Panc1 (cell line): ENCODE results near the gene TOX3. TPM values are rescaled to one million over a fixed set of nuclear protein-coding genes. Genes with fewer than 3 reads are reported as not detected.

ENCODE experiments used
- ATAC-seq: fragments of 200-7000 bp; cut with Tn5 transposase; 2 replicates; pipeline ENCODE4 v1.9.1; 2020; ENCODE audit warnings: mild to moderate bottlenecking, moderate library complexity
- BruUV-seq: library from RNA; stranded (reverse); fragments of 400-500 nt; replicated peaks from 2 replicates; lab custom pipeline; 2021; lab: Mats Ljungman, UMichigan
- CTCF ChIA-PET: fragments of 300-600 bp; sonication (Branson Sonifier 250); formaldehyde crosslinking; loops from one replicate; lab custom pipeline; 2022; ENCODE audit warnings: antibody characterized with exemption; lab: Charles Lee
- POLR2A ChIA-PET: fragments of 300-600 bp; sonication (Branson Sonifier 250); formaldehyde crosslinking; loops from one replicate; lab custom pipeline; 2022; ENCODE audit warnings: antibody characterized with exemption; lab: Charles Lee
- DNase-seq: peaks from one replicate; pipeline ENCODE4 v3.0.0-alpha.2; 2010; ENCODE audit warnings: low read depth, low spot score
- H3K27ac ChIP-seq: 2 replicates; pipeline ENCODE4 v1.5.1; 2011; ENCODE audit warnings: mild to moderate bottlenecking, low read length, inconsistent platforms
- H3K27me3 ChIP-seq: fragments of 200-500 bp; sonication (Bioruptor generic); 2 replicates; pipeline ENCODE4 v1.6.0; 2014; ENCODE audit warnings: low read length, inconsistent platforms; ENCODE audit not compliant: control insufficient read depth, insufficient read depth
- H3K36me3 ChIP-seq: fragments of 200-500 bp; sonication (Bioruptor generic); 2 replicates; pipeline ENCODE4 v1.5.1; 2014; ENCODE audit warnings: inconsistent platforms, mild to moderate bottlenecking, low read length, moderate library complexity; ENCODE audit not compliant: control insufficient read depth, insufficient read depth
- H3K4me1 ChIP-seq: 2 replicates; pipeline ENCODE4 v1.5.1; 2011; ENCODE audit warnings: inconsistent platforms, mild to moderate bottlenecking, low read length, moderate library complexity; ENCODE audit not compliant: control insufficient read depth, insufficient read depth
- H3K4me3 ChIP-seq, 2 experiments: 2 replicates each; pipeline ENCODE4 v1.5.1; 2011 to 2012; ENCODE audit warnings: low read depth in 2 of 2, low read length in 2 of 2, mild to moderate bottlenecking in 2 of 2, inconsistent platforms in 1 of 2, moderate library complexity in 1 of 2
- H3K9me3 ChIP-seq: fragments of 200-500 bp; sonication (Bioruptor generic); 2 replicates; pipeline ENCODE4 v1.5.1; 2014; ENCODE audit warnings: low read depth, mild to moderate bottlenecking, inconsistent platforms, low read length, moderate library complexity; ENCODE audit not compliant: control insufficient read depth, insufficient read depth
- POLR2AphosphoS5 ChIP-seq: IDR thresholded peaks from 2 replicates; pipeline ENCODE4 v1.6.1; 2012; ENCODE audit warnings: mild to moderate bottlenecking, low read depth, low read length, moderate library complexity
- SIN3A ChIP-seq: IDR thresholded peaks from 2 replicates; pipeline ENCODE4 v1.6.1; 2012; ENCODE audit warnings: low read depth, mild to moderate bottlenecking, low read length, moderate library complexity, borderline replicate concordance; ENCODE audit not compliant: insufficient read depth
- TCF7L2 ChIP-seq: IDR thresholded peaks from 2 replicates; pipeline ENCODE4 v1.6.1; 2011; ENCODE audit warnings: mild to moderate bottlenecking, low read depth, low read length, inconsistent platforms
- in situ Hi-C: cut with HindIII; loops from 2 replicates; pipeline ENCODE4 v1.10.0; 2016; ENCODE audit warnings: low sequenced_read_pairs, low pct_unique_long_range_greater_than_20kb
- intact Hi-C: fragments of 100-400 bp; cut with micrococcal nuclease; formaldehyde crosslinking; loops from one replicate; pipeline ENCODE4 v1.10.0; 2022; ENCODE audit not compliant: unreplicated experiment
- total RNA-seq: library from RNA; stranded (reverse); gene quantifications from one replicate; pipeline ENCODE4 v1.2.1, GENCODE V29; 2021; ENCODE audit not compliant: unreplicated experiment
- TF ChIP-seq, protein P1 (sequence below): fragments of 450-650 bp; IDR thresholded peaks from 2 replicates; pipeline ENCODE4 v1.5.1; 2017; ENCODE audit warnings: mild to moderate bottlenecking
- TF ChIP-seq, protein P2 (sequence below), 2 experiments: IDR thresholded peaks; 2 replicates each; pipeline ENCODE4 v1.6.1; 2011 to 2012; ENCODE audit warnings: low read depth in 2 of 2, control low read depth in 1 of 2, low read length in 1 of 2, mild to moderate bottlenecking in 1 of 2, moderate library complexity in 1 of 2; ENCODE audit not compliant: insufficient read depth in 1 of 2

The TOX3 gene
- total RNA-seq, 1 experiment from 2014 or later: 3.4 TPM

GRCh38 chr16:52535076-52535475 is 11.9 kb downstream of the TOX3 start:
- Histone ChIP-seq H3K36me3 (no peaks in the 10 kb centered on the region), H3K27me3 (no peaks in the 10 kb centered on the region), H3K27ac (no peak overlapping the region), H3K4me1 (no peaks in the 10 kb centered on the region), H3K9me3 (no peaks in the 10 kb centered on the region), H3K4me3 (no peak overlapping the region)
- in situ Hi-C loops (no loop called here), intact Hi-C loops (no loop called here)
- CTCF ChIA-PET: no interaction called here
- POLR2A ChIA-PET: no interaction called here
- DNase-seq (no peak), ATAC-seq (no peak)
- no peak for TF ChIP-seq TCF7L2
- no peak for TF ChIP-seq POLR2AphosphoS5
- no peak for TF ChIP-seq SIN3A
- TF ChIP-seq, protein P1, sequence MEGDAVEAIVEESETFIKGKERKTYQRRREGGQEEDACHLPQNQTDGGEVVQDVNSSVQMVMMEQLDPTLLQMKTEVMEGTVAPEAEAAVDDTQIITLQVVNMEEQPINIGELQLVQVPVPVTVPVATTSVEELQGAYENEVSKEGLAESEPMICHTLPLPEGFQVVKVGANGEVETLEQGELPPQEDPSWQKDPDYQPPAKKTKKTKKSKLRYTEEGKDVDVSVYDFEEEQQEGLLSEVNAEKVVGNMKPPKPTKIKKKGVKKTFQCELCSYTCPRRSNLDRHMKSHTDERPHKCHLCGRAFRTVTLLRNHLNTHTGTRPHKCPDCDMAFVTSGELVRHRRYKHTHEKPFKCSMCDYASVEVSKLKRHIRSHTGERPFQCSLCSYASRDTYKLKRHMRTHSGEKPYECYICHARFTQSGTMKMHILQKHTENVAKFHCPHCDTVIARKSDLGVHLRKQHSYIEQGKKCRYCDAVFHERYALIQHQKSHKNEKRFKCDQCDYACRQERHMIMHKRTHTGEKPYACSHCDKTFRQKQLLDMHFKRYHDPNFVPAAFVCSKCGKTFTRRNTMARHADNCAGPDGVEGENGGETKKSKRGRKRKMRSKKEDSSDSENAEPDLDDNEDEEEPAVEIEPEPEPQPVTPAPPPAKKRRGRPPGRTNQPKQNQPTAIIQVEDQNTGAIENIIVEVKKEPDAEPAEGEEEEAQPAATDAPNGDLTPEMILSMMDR: no peak
- TF ChIP-seq, protein P2, sequence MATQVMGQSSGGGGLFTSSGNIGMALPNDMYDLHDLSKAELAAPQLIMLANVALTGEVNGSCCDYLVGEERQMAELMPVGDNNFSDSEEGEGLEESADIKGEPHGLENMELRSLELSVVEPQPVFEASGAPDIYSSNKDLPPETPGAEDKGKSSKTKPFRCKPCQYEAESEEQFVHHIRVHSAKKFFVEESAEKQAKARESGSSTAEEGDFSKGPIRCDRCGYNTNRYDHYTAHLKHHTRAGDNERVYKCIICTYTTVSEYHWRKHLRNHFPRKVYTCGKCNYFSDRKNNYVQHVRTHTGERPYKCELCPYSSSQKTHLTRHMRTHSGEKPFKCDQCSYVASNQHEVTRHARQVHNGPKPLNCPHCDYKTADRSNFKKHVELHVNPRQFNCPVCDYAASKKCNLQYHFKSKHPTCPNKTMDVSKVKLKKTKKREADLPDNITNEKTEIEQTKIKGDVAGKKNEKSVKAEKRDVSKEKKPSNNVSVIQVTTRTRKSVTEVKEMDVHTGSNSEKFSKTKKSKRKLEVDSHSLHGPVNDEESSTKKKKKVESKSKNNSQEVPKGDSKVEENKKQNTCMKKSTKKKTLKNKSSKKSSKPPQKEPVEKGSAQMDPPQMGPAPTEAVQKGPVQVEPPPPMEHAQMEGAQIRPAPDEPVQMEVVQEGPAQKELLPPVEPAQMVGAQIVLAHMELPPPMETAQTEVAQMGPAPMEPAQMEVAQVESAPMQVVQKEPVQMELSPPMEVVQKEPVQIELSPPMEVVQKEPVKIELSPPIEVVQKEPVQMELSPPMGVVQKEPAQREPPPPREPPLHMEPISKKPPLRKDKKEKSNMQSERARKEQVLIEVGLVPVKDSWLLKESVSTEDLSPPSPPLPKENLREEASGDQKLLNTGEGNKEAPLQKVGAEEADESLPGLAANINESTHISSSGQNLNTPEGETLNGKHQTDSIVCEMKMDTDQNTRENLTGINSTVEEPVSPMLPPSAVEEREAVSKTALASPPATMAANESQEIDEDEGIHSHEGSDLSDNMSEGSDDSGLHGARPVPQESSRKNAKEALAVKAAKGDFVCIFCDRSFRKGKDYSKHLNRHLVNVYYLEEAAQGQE (IDR thresholded peaks at IDR 0.05; ENCODE audit: insufficient read depth in 1 of 2, low read depth in 2 of 2, low read length in 1 of 2): no peak
- no TSS peak for BruUV-seq

DNA sequence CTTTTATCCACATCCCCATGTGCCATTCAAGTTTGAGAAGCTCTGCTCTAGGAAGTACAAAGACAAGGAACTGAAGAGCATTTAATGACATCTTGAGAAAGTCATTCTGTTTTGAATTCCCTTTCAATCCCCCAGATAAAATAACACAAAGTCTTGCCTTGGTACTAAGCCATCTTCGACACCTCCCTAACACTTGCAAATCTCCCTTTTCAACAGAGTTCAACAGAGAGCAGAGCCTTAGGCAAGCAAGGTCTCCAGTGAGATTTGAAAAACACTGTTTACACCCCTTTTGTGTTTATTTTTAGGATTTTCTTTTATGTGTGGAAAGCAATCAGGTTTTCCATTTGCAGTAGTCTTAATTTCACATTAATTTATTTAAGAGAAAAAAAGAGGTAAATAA is 13.6 kb downstream of the TOX3 start:
- ATAC-seq: no peak
- Histone ChIP-seq H3K27ac (no peak overlapping the region), H3K4me1 (no peaks in the 10 kb centered on the region), H3K4me3 (no peak overlapping the region), H3K9me3 (no peaks in the 10 kb centered on the region), H3K36me3 (no peaks in the 10 kb centered on the region), H3K27me3 (no peaks in the 10 kb centered on the region)
- ChIA-PET POLR2A (no interaction called here), CTCF (no interaction called here)
- no TSS peak for BruUV-seq
- TF ChIP-seq POLR2AphosphoS5: no peak
- TF ChIP-seq, protein P2 (IDR thresholded peaks at IDR 0.05; ENCODE audit: insufficient read depth in 1 of 2, low read depth in 2 of 2, low read length in 1 of 2): no peak
- TF ChIP-seq TCF7L2: no peak
- TF ChIP-seq, protein P1: no peak
- TF ChIP-seq SIN3A: no peak
- DNase-seq: no peak
- intact Hi-C loops (no loop called here), in situ Hi-C loops (no loop called here)
